22Rv1 (cell line): Measurements from ENCODE around the gene MRRF.
"Not testable (repeated sequence)": the region's sequence is repeated elsewhere in the genome, so short reads cannot be mapped to it uniquely, and the experiment has no call there.

Experiments used
- ZFX ChIP-seq: fragments of 450-650 bp; IDR thresholded peaks from 2 replicates; pipeline ENCODE4 v1.6.1; 2017; ENCODE audit warnings: antibody characterized with exemption, borderline replicate concordance
- TF ChIP-seq, protein P1 (sequence below): fragments of 450-650 bp; IDR thresholded peaks from 2 replicates; pipeline ENCODE4 v1.5.1; 2017; ENCODE audit warnings: mild to moderate bottlenecking

DNA sequence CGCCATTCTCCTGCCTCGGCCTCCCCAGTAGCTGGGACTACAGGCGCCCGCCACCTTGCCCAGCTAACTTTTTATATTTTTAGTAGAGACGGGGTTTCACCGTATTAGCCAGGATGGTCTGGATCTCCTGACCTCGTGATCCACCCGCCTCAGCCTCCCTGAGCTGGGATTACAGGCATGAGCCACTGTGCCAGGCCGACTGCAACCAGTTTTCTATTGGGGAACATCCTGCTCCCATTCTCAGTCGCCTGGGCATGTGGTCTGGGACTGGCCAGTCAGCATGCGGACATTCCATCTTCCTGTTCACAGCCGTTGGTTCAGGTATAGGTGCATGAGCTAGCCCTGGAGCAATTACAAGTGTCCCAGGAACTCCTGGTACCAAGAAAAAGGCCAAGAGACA lies 98.4 kb downstream of the MRRF start:
- TF ChIP-seq, protein P1, sequence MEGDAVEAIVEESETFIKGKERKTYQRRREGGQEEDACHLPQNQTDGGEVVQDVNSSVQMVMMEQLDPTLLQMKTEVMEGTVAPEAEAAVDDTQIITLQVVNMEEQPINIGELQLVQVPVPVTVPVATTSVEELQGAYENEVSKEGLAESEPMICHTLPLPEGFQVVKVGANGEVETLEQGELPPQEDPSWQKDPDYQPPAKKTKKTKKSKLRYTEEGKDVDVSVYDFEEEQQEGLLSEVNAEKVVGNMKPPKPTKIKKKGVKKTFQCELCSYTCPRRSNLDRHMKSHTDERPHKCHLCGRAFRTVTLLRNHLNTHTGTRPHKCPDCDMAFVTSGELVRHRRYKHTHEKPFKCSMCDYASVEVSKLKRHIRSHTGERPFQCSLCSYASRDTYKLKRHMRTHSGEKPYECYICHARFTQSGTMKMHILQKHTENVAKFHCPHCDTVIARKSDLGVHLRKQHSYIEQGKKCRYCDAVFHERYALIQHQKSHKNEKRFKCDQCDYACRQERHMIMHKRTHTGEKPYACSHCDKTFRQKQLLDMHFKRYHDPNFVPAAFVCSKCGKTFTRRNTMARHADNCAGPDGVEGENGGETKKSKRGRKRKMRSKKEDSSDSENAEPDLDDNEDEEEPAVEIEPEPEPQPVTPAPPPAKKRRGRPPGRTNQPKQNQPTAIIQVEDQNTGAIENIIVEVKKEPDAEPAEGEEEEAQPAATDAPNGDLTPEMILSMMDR: not testable (repeated sequence)
- TF ChIP-seq ZFX: not testable (repeated sequence)
